GM21367 (cell line): ENCODE data around the gene FASN.

Source experiments
- ATAC-seq: cut with Tn5 transposase; IDR thresholded peaks from one replicate; pipeline ENCODE4 v1.9.1; 2021; ENCODE audit not compliant: unreplicated experiment

Gene FASN

GRCh38 chr17:82059272-82060000 is 38.6 kb downstream of the FASN start:
- ATAC-seq: no peak

- ATAC-seq: no peak
These were observed 39.2 kb downstream of the FASN start for GRCh38 chr17:82058855-82059249.

- no peak for ATAC-seq
These were observed 39.7 kb downstream of the FASN start for GRCh38 chr17:82058230-82058854.

- ATAC-seq: no peak
These were observed 41.1 kb downstream of the FASN start for GRCh38 chr17:82056729-82057621.

GRCh38 chr17:82055965-82056728 is 41.9 kb downstream of the FASN start:
- no peak for ATAC-seq

GRCh38 chr17:82055023-82055964 is 42.7 kb downstream of the FASN start:
- no peak for ATAC-seq

- ATAC-seq: no peak
These were observed 43.5 kb downstream of the FASN start for GRCh38 chr17:82054351-82055022.

GRCh38 chr17:82053556-82054263 is 44.3 kb downstream of the FASN start:
- ATAC-seq: no peak

- no peak for ATAC-seq
These were observed 44.9 kb downstream of the FASN start for GRCh38 chr17:82053130-82053529.

- ATAC-seq: no peak
These were observed 45.4 kb downstream of the FASN start for GRCh38 chr17:82052638-82053059.

- ATAC-seq: no peak
These were observed 46.0 kb downstream of the FASN start, which contains the start of the genes GPS1 and RFNG for GRCh38 chr17:82051776-82052637. GPS1 (plus strand) TSS chr17:82051898; CDS start chr17:82051932, 34 bp downstream. RFNG (minus strand) TSS chr17:82051811; CDS start chr17:82051766, 45 bp downstream.

- ATAC-seq: no peak
These were observed 47.0 kb downstream of the FASN start for GRCh38 chr17:82050761-82051641.

- ATAC-seq: no peak
These were observed 47.8 kb downstream of the FASN start for GRCh38 chr17:82050152-82050760.

GRCh38 chr17:82049521-82049971 is 48.5 kb downstream of the FASN start:
- ATAC-seq: no peak

- no peak for ATAC-seq
These were observed 48.9 kb downstream of the FASN start for GRCh38 chr17:82049106-82049505.

GRCh38 chr17:82048571-82048971 is 49.5 kb downstream of the FASN start:
- ATAC-seq: no peak
